Measurements from ENCODE around the gene CCDC190. TPM values are rescaled to one million over a fixed set of nuclear protein-coding genes. Genes with fewer than 3 reads are reported as not detected.

CCDC190 gene
- total and polyA plus RNA-seq, 2 of the 4 experiments (the other 2 are of a cell fraction), result 0.10 to 0.36 TPM

GRCh38 chr1:162854245-162854882, 6.6 kb downstream of the CCDC190 start:
- H3K4me2 ChIP-seq (ENCODE audit: low read depth, low read length), result no peak overlapping the region

More at GRCh38 chr1:162854245-162854882, 6.6 kb downstream of the CCDC190 start:
- ATAC-seq (ENCODE audit: low read depth), result peak; percentile 82
- dilution Hi-C loops (cut with HindIII; ENCODE audit: low sequenced_read_pairs, unreplicated experiment) (loop anchor here (25.0 kb wide), 2 partner anchors 208 to 458 kb away; partner anchors contain the start of genes NUF2 and RGS4), in situ Hi-C loops (cut with MboI; ENCODE audit: low sequenced_read_pairs) (loop anchor here (5.0 kb wide), 1 partner anchor 453 kb away; no protein-coding TSS in a partner anchor), intact Hi-C loops (cut with micrococcal nuclease) (loop anchor here (2.0 kb wide), 2 partner anchors 24 to 320 kb away; no protein-coding TSS in a partner anchor)
- 0 out of 2 replicates have a peak, but pooled peaks have one; percentile 14 for TF ChIP-seq CEBPB (IDR thresholded peaks at IDR 0.05; ENCODE audit: low read depth, low read length)
- TF ChIP-seq CTCF (conservative IDR thresholded peaks at IDR 0.05; ENCODE audit: low read depth, low read length), result peak; percentile 87
- no peak for TF ChIP-seq FOS (IDR thresholded peaks at IDR 0.05; ENCODE audit: low read depth, low read length)
- peak; percentile 83 for TF ChIP-seq RAD21 (IDR thresholded peaks at IDR 0.05; ENCODE audit: low read length)
- TF ChIP-seq MAZ (IDR thresholded peaks at IDR 0.05; ENCODE audit: borderline replicate concordance, low read depth, low read length), result no peak
- peak; percentile 84 for TF ChIP-seq SMC3 (IDR thresholded peaks at IDR 0.05; ENCODE audit: low read depth, low read length)
- peak overlapping the region; percentile 77; the same call in 1 of the 3 replicates for H2BK15ac ChIP-seq (ENCODE audit: low read depth, low read length)
- H3K9me3 ChIP-seq (ENCODE audit: control insufficient read depth, insufficient read depth, low read length), result no peaks in the 10 kb centered on the region
- H3K56ac ChIP-seq (ENCODE audit: extremely low read depth, insufficient read depth, low read length), result no peak overlapping the region
- H3K4me3 ChIP-seq (ENCODE audit: insufficient read depth, low read depth, low read length), result no peak overlapping the region
- H3K23ac ChIP-seq (ENCODE audit: low read depth, low read length), result peak overlapping the region; percentile 23; the same call in 1 of the 2 replicates
- no peaks in the 10 kb centered on the region for H3K79me1 ChIP-seq (ENCODE audit: low read depth in 1 of 2, low read length in 2 of 2)
- peaks cover 4% of the 10 kb centered on the region; the same call in 1 of the 2 replicates for H3K4me1 ChIP-seq (ENCODE audit: control insufficient read depth, insufficient read depth, low read length)
- ChIA-PET POLR2A (ENCODE audit: unreplicated experiment) (no interaction called here), CTCF (interaction anchor here (0.7 to 2.8 kb wide), 7 partner anchors 8 to 461 kb away, joined by 3 to 21 read pairs (median 4); partner anchors contain the start of gene RGS4)
- BruUV-seq (replicated peaks), result no TSS peak
- H2BK5ac ChIP-seq (ENCODE audit: low read depth, low read length, poor library complexity, severe bottlenecking), result no peak overlapping the region
- H4K5ac ChIP-seq (ENCODE audit: low read depth, low read length), result peak overlapping the region; percentile 41; the same call in 1 of the 2 replicates
- no peak overlapping the region for H2AK9ac ChIP-seq (replicated peaks; ENCODE audit: low read depth, low read length, poor library complexity)
- H2BK120ac ChIP-seq (ENCODE audit: low read depth, low read length), result peak overlapping the region; percentile 1; the same call in 1 of the 2 replicates
- H3K27ac ChIP-seq (ENCODE audit: insufficient read depth, low read length), result no peak overlapping the region
- H4K20me1 ChIP-seq (ENCODE audit: insufficient read depth, low read length), result no peaks in the 10 kb centered on the region
- peak overlapping the region; percentile 69; the same call in 1 of the 2 replicates for H3K4ac ChIP-seq (ENCODE audit: low read depth, low read length)
- H3K18ac ChIP-seq (ENCODE audit: low read depth, low read length), result peak overlapping the region; percentile 30; the same call in 1 of the 2 replicates
- peak; percentile 82 for DNase-seq
- H2AFZ ChIP-seq (replicated peaks; ENCODE audit: low read length, poor library complexity), result no peak overlapping the region
- H3K14ac ChIP-seq (replicated peaks; ENCODE audit: low read depth, low read length), result peak overlapping the region; percentile 75; the same call in 1 of the 2 replicates
- peak overlapping the region; percentile 19 to 47; a peak in 3 of 4 replicates for H4K8ac ChIP-seq (ENCODE audit: low read depth in 2 of 2, low read length in 2 of 2)
- H3K27me3 ChIP-seq (ENCODE audit: control insufficient read depth, insufficient read depth, low read length), result no peaks in the 10 kb centered on the region
- no peak overlapping the region for H3K9ac ChIP-seq (ENCODE audit: low read depth, low read length)
- WGBS, 2 experiments (ENCODE audit: extremely low coverage in 2 of 2, insufficient read length in 1 of 2), result no CpG with 5 or more reads among the region's 4 CpGs
- peak overlapping the region; percentile 92; the same call in 1 of the 2 replicates for H2AK5ac ChIP-seq (ENCODE audit: low read depth, low read length)
- no peaks in the 10 kb centered on the region for H3K9me1 ChIP-seq (ENCODE audit: insufficient read depth, low read length)
- H2BK20ac ChIP-seq (ENCODE audit: low read depth, low read length), result peak overlapping the region; percentile 52; the same call in 1 of the 2 replicates
- H4K91ac ChIP-seq (ENCODE audit: insufficient read depth, low read depth, low read length), result 0 out of 2 replicates have a peak overlapping the region, but pooled peaks have one; percentile 5
- no peaks in the 10 kb centered on the region for H3K36me3 ChIP-seq (ENCODE audit: control insufficient read depth, insufficient read depth, low read length)

Data from IMR-90 (cell line).